H1 (cell line): ENCODE data around the gene ADAMTS15. TPM values are rescaled to one million over a fixed set of nuclear protein-coding genes. Genes with fewer than 3 reads are reported as not detected.

Experiments
- CTCF ChIA-PET: fragments of 300-600 bp; sonication (Branson Sonifier 250); formaldehyde crosslinking; loops from one replicate; lab custom pipeline; 2021; ENCODE audit not compliant: partially characterized antibody; lab: Charles Lee
- POLR2A ChIA-PET: fragments of 300-600 bp; sonication (Branson Sonifier 250); formaldehyde crosslinking; loops from one replicate; lab custom pipeline; 2021; ENCODE audit warnings: inconsistent platforms; ENCODE audit not compliant: partially characterized antibody; lab: Charles Lee
- DNase-seq, 2 experiments: peaks; one replicate each; pipeline versions ENCODE4 v3.0.0 to v3.0.0-alpha.2; 2010 to 2022; ENCODE audit warnings: low spot score in 2 of 2, low read depth in 1 of 2, mixed read lengths in 1 of 2
- FAIRE-seq: peaks from 2 replicates; lab custom pipeline; 2011; peaks lifted over from hg19 to GRCh38; lab: Jason Lieb, UNC
- H2AFZ ChIP-seq: 2 replicates; pipeline ENCODE4 v1.8.1; 2012; ENCODE audit warnings: low read length, inconsistent platforms
- H2AK5ac ChIP-seq: 2 replicates; pipeline ENCODE4 v1.6.1; 2013; ENCODE audit warnings: low read depth, low read length
- H2BK120ac ChIP-seq: replicated peaks from 2 replicates; pipeline ENCODE3; 2013; ENCODE audit warnings: low read depth, low read length, inconsistent platforms
- H2BK12ac ChIP-seq: 2 replicates; pipeline ENCODE4 v1.6.1; 2013; ENCODE audit warnings: low read depth, low read length
- H2BK15ac ChIP-seq: 2 replicates; pipeline ENCODE4 v1.6.1; 2013; ENCODE audit warnings: low read length
- H2BK20ac ChIP-seq: 2 replicates; pipeline ENCODE4 v1.6.1; 2013; ENCODE audit warnings: low read length
- H2BK5ac ChIP-seq: 2 replicates; pipeline ENCODE4 v1.6.1; 2013; ENCODE audit warnings: low read depth, low read length
- H3K14ac ChIP-seq: 2 replicates; pipeline ENCODE4 v1.6.1; 2013; ENCODE audit warnings: inconsistent platforms; ENCODE audit not compliant: insufficient read length
- H3K18ac ChIP-seq: 2 replicates; pipeline ENCODE4 v1.6.1; 2013; ENCODE audit warnings: low read length; ENCODE audit errors: extremely low read depth
- H3K23ac ChIP-seq: 2 replicates; pipeline ENCODE4 v1.6.1; 2013; ENCODE audit warnings: inconsistent platforms; ENCODE audit not compliant: insufficient read length
- H3K23me2 ChIP-seq: 2 replicates; pipeline ENCODE4 v1.6.1; 2013; ENCODE audit warnings: low read depth, low read length
- H3K27ac ChIP-seq: 2 replicates; pipeline ENCODE4 v1.6.1; 2011; ENCODE audit warnings: low read depth, low read length, inconsistent platforms
- H3K27me3 ChIP-seq, 4 experiments: replicated peaks in 1 of 4; 1 replicate in 1 of 4; 2 replicates in 3 of 4; pipeline versions ENCODE4 v1.6.1 to v1.8.1; 2011 to 2013; ENCODE audit warnings: low read length in 3 of 4, mild to moderate bottlenecking in 3 of 4, inconsistent platforms in 2 of 4, mixed read lengths in 2 of 4, moderate library complexity in 1 of 4; ENCODE audit not compliant: control insufficient read depth in 3 of 4, insufficient read depth in 3 of 4; ENCODE audit errors: extremely low read depth in 1 of 4
- H3K36me3 ChIP-seq, 4 experiments: 2 replicates each; pipeline versions ENCODE4 v1.6.1 to v1.8.1; 2011 to 2013; ENCODE audit warnings: mild to moderate bottlenecking in 4 of 4, low read length in 3 of 4, moderate library complexity in 2 of 4, control low read depth in 1 of 4, inconsistent platforms in 1 of 4; ENCODE audit not compliant: insufficient read depth in 4 of 4, control insufficient read depth in 2 of 4
- H3K4ac ChIP-seq: replicated peaks from 2 replicates; pipeline ENCODE3; 2013; ENCODE audit warnings: low read length, low read depth, mixed read lengths, inconsistent platforms; ENCODE audit not compliant: insufficient read length
- H3K4me1 ChIP-seq, 4 experiments: replicated peaks in 1 of 4; 1 replicate in 1 of 4; 2 replicates in 3 of 4; pipeline versions ENCODE4 v1.6.1 to v1.8.1; 2011 to 2013; ENCODE audit warnings: low read length in 3 of 4, inconsistent platforms in 2 of 4, mixed read lengths in 1 of 4; ENCODE audit not compliant: insufficient read depth in 4 of 4, control insufficient read depth in 3 of 4
- H3K4me2 ChIP-seq, 2 experiments: 2 replicates each; pipeline versions ENCODE4 v1.6.1 to v1.8.1; 2011 to 2013; ENCODE audit warnings: low read depth in 2 of 2, low read length in 2 of 2, control low read depth in 1 of 2, inconsistent platforms in 1 of 2, mild to moderate bottlenecking in 1 of 2; ENCODE audit not compliant: insufficient read depth in 1 of 2
- H3K4me3 ChIP-seq, 4 experiments: fragments of 200-600, 300-600 bp in 1 of 4; sonication (generic), shearing (Covaris generic), sonication (Bioruptor Twin) in 1 of 4; 2 replicates each; pipeline versions ENCODE4 v1.5.1 to v1.8.1; 2011 to 2016; ENCODE audit warnings: low read length in 4 of 4, low read depth in 3 of 4, control low read depth in 2 of 4, inconsistent platforms in 2 of 4, mild to moderate bottlenecking in 2 of 4, mixed read lengths in 1 of 4, moderate library complexity in 1 of 4; ENCODE audit not compliant: insufficient read depth in 2 of 4; ENCODE audit errors: extremely low read depth in 1 of 4
- H3K56ac ChIP-seq: replicated peaks from 2 replicates; pipeline ENCODE3; 2013; ENCODE audit warnings: low read depth, mild to moderate bottlenecking, mixed read lengths, low read length, inconsistent platforms; ENCODE audit not compliant: insufficient read length
- H3K79me1 ChIP-seq: 2 replicates; pipeline ENCODE4 v1.6.1; 2013; ENCODE audit warnings: low read depth, low read length, control low read depth
- H3K79me2 ChIP-seq, 2 experiments: 2 replicates each; pipeline versions ENCODE4 v1.6.1 to v1.8.1; 2012 to 2013; ENCODE audit warnings: low read length in 2 of 2, mild to moderate bottlenecking in 2 of 2, inconsistent platforms in 1 of 2; ENCODE audit not compliant: insufficient read depth in 2 of 2, control insufficient read depth in 1 of 2
- H3K9ac ChIP-seq, 4 experiments: replicated peaks in 1 of 4; 1 replicate in 1 of 4; 2 replicates in 3 of 4; pipeline versions ENCODE4 v1.6.1 to v1.8.1; 2011 to 2013; ENCODE audit warnings: low read depth in 3 of 4, low read length in 3 of 4, control low read depth in 2 of 4, mild to moderate bottlenecking in 2 of 4, moderate library complexity in 2 of 4, inconsistent platforms in 1 of 4; ENCODE audit errors: extremely low read depth in 1 of 4
- H3K9me3 ChIP-seq, 2 experiments: 2 replicates each; pipeline versions ENCODE4 v1.6.1 to v1.8.1; 2012 to 2013; ENCODE audit warnings: mild to moderate bottlenecking in 2 of 2, moderate library complexity in 2 of 2, control low read depth in 1 of 2, inconsistent platforms in 1 of 2, low read depth in 1 of 2, low read length in 1 of 2, mixed read lengths in 1 of 2; ENCODE audit not compliant: insufficient read depth in 2 of 2
- H4K20me1 ChIP-seq, 2 experiments: replicated peaks in 1 of 2; 2 replicates each; pipeline versions ENCODE3 to v1.8.1; 2011 to 2013; ENCODE audit warnings: inconsistent platforms in 2 of 2, low read length in 2 of 2, mild to moderate bottlenecking in 1 of 2; ENCODE audit not compliant: insufficient read depth in 2 of 2, control insufficient read depth in 1 of 2
- H4K5ac ChIP-seq: 2 replicates; pipeline ENCODE4 v1.6.1; 2013; ENCODE audit warnings: low read length, low read depth, mixed read lengths, inconsistent platforms; ENCODE audit not compliant: insufficient read length
- H4K8ac ChIP-seq: 2 replicates; pipeline ENCODE4 v1.8.0; 2013; ENCODE audit warnings: mild to moderate bottlenecking, moderate library complexity, low read length, inconsistent platforms; ENCODE audit not compliant: insufficient read depth; ENCODE audit errors: extremely low read depth
- H4K91ac ChIP-seq: replicated peaks from 2 replicates; pipeline ENCODE3; 2013; ENCODE audit warnings: low read length, mixed read lengths, inconsistent platforms; ENCODE audit not compliant: insufficient read length
- CEBPB ChIP-seq: IDR thresholded peaks from 2 replicates; pipeline ENCODE4 v1.6.1; 2012; ENCODE audit warnings: low read depth, low read length
- JUN ChIP-seq: IDR thresholded peaks from 2 replicates; pipeline ENCODE4 v1.6.1; 2011; ENCODE audit warnings: low read depth, mild to moderate bottlenecking, improper control_type of control experiment, low read length
- NANOG ChIP-seq: IDR thresholded peaks from 2 replicates; pipeline ENCODE4 v1.6.1; 2011; ENCODE audit warnings: low read length, low read depth, mild to moderate bottlenecking, inconsistent platforms; ENCODE audit not compliant: insufficient read depth, poor library complexity, severe bottlenecking
- RAD21 ChIP-seq, 2 experiments: IDR thresholded peaks in 1 of 2; conservative IDR thresholded peaks in 1 of 2; 2 replicates each; pipeline ENCODE4 v1.6.1; 2011; ENCODE audit warnings: low read depth in 2 of 2, low read length in 2 of 2, improper control_type of control experiment in 1 of 2, inconsistent platforms in 1 of 2, mild to moderate bottlenecking in 1 of 2, moderate library complexity in 1 of 2
- RNF2 ChIP-seq: fragments of 200-900, 300-1000 bp; sonication (generic); IDR thresholded peaks from 2 replicates; pipeline ENCODE4 v1.7.1; 2016; ENCODE audit warnings: borderline replicate concordance, low read depth, mild to moderate bottlenecking, antibody characterized with exemption, low read length; ENCODE audit not compliant: poor library complexity, severe bottlenecking; ENCODE audit errors: missing control alignments
- WGBS, 2 experiments: shearing (Covaris generic) in 1 of 2; methylation state at CpG; one replicate each; pipeline versions ENCODE4 v1.1.6 to v1.1.7; 2013 to 2015; ENCODE audit warnings: low lambda C conversion rate in 2 of 2, mixed read lengths in 2 of 2, inconsistent platforms in 1 of 2, low coverage in 1 of 2, missing lambda C conversion rate in 1 of 2; ENCODE audit not compliant: insufficient replicate concordance in 2 of 2, insufficient coverage in 1 of 2, insufficient read length in 1 of 2; ENCODE audit errors: extremely low coverage in 1 of 2, missing lambda C conversion rate in 1 of 2; 5-methylcytosine and 5-hydroxymethylcytosine counted together
- polyA plus RNA-seq, 7 experiments: library from polyadenylated mRNA; depleted of rRNA in 3 of 7; stranded (reverse) in 5 of 7; unstranded in 2 of 7; fragments of >200 nt in 5 of 7; fragments of 200-250 nt in 2 of 7; gene quantifications; 1 replicate in 5 of 7; 2 replicates in 1 of 7; 4 replicates in 1 of 7; pipeline versions ENCODE4 v1.2.1 to v1.2.3, GENCODE V29; 2011 to 2013; ENCODE audit warnings: missing spikeins in 2 of 7, mixed read lengths in 2 of 7
- total RNA-seq: library from RNA; stranded (reverse); fragmentation: NEBNext Ultra II Directional; extraction: Animal tissue kit (Norgen Biotek cat#: 25700); gene quantifications from 2 replicates; pipeline ENCODE4 v1.2.1, GENCODE V29; 2021
- TF ChIP-seq, protein P1 (sequence below): IDR thresholded peaks from 2 replicates; pipeline ENCODE4 v1.6.1; 2012; ENCODE audit warnings: inconsistent platforms

Gene ADAMTS15
- total and polyA plus RNA-seq, 2 of the 8 experiments (the other 6 are each of a cell fraction or from before 2014, with no cell fraction given), result 1.7 to 4.7 TPM

DNA sequence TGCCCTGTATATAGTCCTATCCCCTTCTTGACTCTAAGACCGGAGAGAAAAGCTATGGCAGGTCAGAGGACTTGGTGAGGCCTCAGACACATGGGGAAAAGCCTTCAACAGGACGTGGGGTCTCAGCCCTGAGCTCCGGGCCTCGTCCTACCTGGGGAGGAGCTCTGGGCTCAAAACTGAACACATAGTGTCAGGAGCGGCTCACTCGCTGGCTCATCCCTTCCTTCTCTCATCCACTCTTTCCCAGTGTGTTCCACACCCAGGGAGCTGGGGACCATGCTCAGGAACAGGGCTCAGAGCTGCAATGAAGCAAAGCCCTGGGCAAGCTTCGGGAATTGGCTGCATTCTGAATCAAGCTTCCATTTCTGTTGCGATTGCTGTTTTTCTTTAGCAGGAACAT, 14.5 kb downstream of the ADAMTS15 start:
- peaks cover 0 to 2% of the 10 kb centered on the region in 2 experiments for H4K20me1 ChIP-seq
- H3K18ac ChIP-seq, result no peak overlapping the region
- H2BK20ac ChIP-seq, result no peak overlapping the region
- H4K91ac ChIP-seq, result no peak overlapping the region
- H2BK120ac ChIP-seq, result no peak overlapping the region
- DNase-seq, result no peak
- TF ChIP-seq JUN (no peak), CEBPB (no peak), RNF2 (no peak), RAD21 (IDR thresholded peaks at IDR 0.05 in 1 of 2, conservative IDR thresholded peaks at IDR 0.05 in 1 of 2; ENCODE audit: low read depth in 2 of 2, low read length in 2 of 2) (no peak), NANOG (no peak)
- TF ChIP-seq, protein P1, sequence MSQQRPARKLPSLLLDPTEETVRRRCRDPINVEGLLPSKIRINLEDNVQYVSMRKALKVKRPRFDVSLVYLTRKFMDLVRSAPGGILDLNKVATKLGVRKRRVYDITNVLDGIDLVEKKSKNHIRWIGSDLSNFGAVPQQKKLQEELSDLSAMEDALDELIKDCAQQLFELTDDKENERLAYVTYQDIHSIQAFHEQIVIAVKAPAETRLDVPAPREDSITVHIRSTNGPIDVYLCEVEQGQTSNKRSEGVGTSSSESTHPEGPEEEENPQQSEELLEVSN, result no peak
- no peak overlapping the region for H3K4me2 ChIP-seq
- H3K27me3 ChIP-seq, result no peaks in the 10 kb centered on the region
- WGBS, 2 experiments, result 91% methylated on average over 8 of the region's 8 CpGs; no CpG with 5 or more reads in 1 of the 2 experiments
- H3K23ac ChIP-seq, result no peak overlapping the region
- H3K9me3 ChIP-seq, result no peaks in the 10 kb centered on the region
- H4K8ac ChIP-seq, result no peak overlapping the region
- no peak overlapping the region for H2BK12ac ChIP-seq
- no peak overlapping the region for H2AK5ac ChIP-seq
- ChIA-PET CTCF (interaction anchor here (0.8 to 2.1 kb wide), 8 partner anchors 7 to 399 kb away, joined by 3 to 16 read pairs (median 4); no protein-coding TSS in a partner anchor), POLR2A (no interaction called here)
- FAIRE-seq, result no peak
- no peaks in the 10 kb centered on the region; the same call in 1 of the 2 replicates for H3K23me2 ChIP-seq
- no peaks in the 10 kb centered on the region; a peak in 1 of 8 replicates for H3K36me3 ChIP-seq
- H3K4me1 ChIP-seq, result no peaks in the 10 kb centered on the region
- H2BK5ac ChIP-seq, result no peak overlapping the region
- no peak overlapping the region for H3K9ac ChIP-seq
- H2BK15ac ChIP-seq, result no peak overlapping the region
- H2AFZ ChIP-seq, result no peak overlapping the region
- no peak overlapping the region for H4K5ac ChIP-seq
- no peak overlapping the region for H3K4me3 ChIP-seq
- no peak overlapping the region for H3K4ac ChIP-seq
- no peak overlapping the region for H3K56ac ChIP-seq
- no peak overlapping the region for H3K14ac ChIP-seq
- H3K79me1 ChIP-seq, result no peaks in the 10 kb centered on the region
- H3K27ac ChIP-seq, result no peak overlapping the region
- H3K79me2 ChIP-seq, result no peaks in the 10 kb centered on the region
